Measurements from ENCODE around the gene CXCR3. TPM values are rescaled to one million over a fixed set of nuclear protein-coding genes. Genes with fewer than 3 reads are reported as not detected.
"Not testable (repeated sequence)": the region's sequence is repeated elsewhere in the genome, so short reads cannot be mapped to it uniquely, and the experiment has no call there.

CXCR3 gene
- total RNA-seq, 4 donors from 2014 or later: not detected

DNA sequence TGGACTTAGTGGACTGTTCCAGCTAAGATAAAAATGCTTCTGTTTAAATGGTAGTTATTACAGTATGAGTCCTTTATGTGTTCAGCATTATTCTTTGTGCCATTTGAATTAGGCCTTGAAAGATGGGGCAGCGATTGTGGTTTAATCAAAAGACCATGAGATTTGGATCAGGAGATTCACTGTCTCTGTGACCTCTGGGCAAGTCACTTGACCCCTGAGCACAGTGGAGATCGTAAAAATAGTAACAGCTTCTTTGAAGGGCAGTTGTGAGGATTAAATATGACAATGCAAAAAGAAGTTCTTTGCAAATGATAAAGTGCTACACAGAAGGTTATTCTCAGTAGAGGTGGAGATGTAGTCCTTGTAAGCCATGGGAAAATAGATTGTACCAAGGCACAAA is 10.8 kb downstream of the CXCR3 start:
- no peak for ATAC-seq (ENCODE audit: low FRiP score)
- TF ChIP-seq, protein P1, sequence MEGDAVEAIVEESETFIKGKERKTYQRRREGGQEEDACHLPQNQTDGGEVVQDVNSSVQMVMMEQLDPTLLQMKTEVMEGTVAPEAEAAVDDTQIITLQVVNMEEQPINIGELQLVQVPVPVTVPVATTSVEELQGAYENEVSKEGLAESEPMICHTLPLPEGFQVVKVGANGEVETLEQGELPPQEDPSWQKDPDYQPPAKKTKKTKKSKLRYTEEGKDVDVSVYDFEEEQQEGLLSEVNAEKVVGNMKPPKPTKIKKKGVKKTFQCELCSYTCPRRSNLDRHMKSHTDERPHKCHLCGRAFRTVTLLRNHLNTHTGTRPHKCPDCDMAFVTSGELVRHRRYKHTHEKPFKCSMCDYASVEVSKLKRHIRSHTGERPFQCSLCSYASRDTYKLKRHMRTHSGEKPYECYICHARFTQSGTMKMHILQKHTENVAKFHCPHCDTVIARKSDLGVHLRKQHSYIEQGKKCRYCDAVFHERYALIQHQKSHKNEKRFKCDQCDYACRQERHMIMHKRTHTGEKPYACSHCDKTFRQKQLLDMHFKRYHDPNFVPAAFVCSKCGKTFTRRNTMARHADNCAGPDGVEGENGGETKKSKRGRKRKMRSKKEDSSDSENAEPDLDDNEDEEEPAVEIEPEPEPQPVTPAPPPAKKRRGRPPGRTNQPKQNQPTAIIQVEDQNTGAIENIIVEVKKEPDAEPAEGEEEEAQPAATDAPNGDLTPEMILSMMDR (IDR thresholded peaks at IDR 0.05): no peak
- DNase-seq (ENCODE audit: low spot score): no peak

DNA sequence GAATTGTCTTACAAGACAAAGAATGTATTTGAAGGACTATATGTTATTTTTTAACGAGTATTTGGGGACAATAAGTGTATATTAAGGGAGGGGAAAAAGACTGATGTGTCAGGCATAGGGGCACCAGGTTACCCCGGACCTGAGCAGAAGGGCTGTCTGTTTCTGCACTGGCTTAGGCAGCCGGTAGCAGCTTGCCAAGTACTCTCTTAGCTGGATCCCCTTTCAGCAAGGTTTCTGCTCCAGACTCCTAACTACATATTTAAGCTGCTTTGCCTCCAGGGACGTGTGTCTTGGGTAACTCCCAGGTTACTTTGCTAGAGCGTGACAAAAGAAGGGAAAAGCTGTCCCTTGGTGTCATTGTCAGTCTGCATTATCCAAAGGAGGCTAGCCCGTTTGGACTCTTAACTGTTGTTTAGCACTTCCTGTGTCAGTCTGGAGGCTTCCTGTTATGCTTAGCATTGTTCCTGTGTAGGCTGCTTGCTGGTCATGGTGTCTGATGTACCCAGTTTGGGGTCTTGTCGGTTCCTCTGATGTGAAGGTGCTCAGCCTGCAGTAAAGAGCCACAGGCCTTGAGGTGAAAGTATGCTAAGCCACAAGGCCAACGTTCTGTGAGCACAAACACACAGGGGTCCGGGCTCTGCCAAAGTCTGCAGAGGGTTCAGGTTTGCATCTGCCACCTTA is 11.6 kb downstream of the CXCR3 start:
- ATAC-seq (ENCODE audit: low FRiP score): no peak
- DNase-seq (ENCODE audit: low spot score): no peak
- TF ChIP-seq, protein P1 (IDR thresholded peaks at IDR 0.05): no peak

DNA sequence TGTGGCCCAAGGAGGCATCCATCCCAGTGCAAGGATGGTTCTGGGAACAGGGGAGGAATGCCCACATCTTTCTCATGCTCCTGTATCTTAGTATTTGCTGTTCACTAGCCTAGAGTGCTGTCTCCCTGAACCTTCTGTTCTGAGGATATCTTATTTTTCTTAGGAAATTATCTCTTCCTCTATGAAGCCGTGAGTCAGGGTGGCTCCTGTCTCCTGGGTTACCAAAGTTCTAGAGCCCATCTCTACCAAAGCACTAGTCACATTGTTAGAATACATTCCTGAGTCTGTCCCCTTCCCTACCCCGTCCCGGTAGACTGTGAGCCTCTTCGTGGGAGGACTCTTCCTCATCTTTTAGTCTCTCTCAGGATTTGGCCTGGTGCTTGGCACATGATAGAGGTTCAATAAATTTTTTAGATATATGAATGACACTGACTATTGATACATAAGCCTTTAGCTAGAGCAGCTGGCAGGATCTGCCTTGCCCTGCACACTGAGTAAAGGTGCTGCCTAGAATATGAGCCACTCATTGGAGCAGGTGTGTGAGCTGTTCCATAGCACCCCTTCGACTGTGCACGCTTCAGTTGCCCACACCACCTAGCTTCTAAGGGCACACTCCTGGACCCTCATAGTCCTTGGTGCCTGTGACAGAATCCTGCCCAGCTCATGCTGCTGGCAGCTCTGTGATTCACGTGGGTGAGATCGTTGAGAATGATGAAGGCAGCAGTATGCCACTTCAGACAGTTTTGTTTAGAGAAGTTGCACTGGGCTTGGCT is 13.3 kb downstream of the CXCR3 start:
- ATAC-seq (ENCODE audit: low FRiP score) (no peak), DNase-seq (ENCODE audit: low spot score) (no peak)
- TF ChIP-seq, protein P1 (IDR thresholded peaks at IDR 0.05): no peak

DNA sequence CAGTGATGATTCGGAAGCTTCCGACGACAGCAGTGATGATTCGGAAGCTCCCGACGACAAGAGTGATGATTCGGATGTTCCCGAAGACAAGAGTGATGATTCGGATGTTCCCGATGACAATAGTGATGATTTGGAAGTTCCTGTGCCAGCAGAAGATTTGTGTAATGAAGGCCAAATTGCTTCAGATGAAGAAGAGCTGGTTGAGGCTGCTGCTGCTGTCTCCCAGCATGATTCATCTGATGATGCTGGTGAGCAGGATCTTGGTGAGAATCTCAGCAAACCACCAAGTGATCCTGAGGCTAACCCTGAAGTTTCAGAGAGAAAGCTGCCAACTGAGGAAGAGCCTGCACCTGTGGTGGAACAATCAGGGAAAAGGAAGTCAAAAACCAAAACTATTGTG is 14.2 kb downstream of the CXCR3 start:
- ATAC-seq (ENCODE audit: low FRiP score): no peak
- no peak for DNase-seq (ENCODE audit: low spot score)
- TF ChIP-seq, protein P1 (IDR thresholded peaks at IDR 0.05): no peak

DNA sequence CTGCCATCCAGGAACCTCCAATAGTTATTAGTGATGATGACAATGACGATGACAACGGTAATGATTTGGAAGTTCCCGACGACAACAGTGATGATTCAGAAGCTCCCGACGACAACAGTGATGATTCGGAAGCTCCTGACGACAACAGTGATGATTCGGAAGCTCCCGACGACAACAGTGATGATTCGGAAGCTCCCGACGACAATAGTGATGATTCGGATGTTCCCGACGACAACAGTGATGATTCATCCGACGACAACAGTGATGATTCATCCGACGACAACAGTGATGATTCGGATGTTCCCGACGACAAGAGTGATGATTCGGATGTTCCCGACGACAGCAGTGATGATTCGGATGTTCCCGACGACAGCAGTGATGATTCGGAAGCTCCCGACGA is 14.7 kb downstream of the CXCR3 start:
- ATAC-seq (ENCODE audit: low FRiP score): no peak
- TF ChIP-seq, protein P1 (IDR thresholded peaks at IDR 0.05): no peak
- no peak for DNase-seq (ENCODE audit: low spot score)

DNA sequence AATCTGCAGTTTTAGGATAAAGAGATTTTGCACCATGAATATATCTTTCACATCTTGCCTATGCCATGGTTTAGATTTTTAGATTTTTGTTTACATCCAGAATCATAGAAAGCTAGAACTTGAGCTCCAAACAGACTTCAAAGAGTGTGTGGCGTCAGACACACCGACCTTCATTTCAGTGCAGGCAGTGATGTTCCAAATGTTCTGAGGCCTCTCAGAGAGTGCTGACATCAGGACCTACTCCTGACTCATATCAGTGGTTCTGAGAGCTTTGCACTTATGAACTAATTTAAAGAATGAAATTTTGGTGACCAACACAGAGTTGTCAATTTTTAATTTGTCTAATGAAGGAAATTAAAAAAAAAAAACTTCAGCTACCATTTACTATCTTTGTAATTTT is 18.3 kb downstream of the CXCR3 start:
- ATAC-seq (ENCODE audit: low FRiP score) (no peak), DNase-seq (ENCODE audit: low spot score) (no peak)
- TF ChIP-seq, protein P1 (IDR thresholded peaks at IDR 0.05): no peak

DNA sequence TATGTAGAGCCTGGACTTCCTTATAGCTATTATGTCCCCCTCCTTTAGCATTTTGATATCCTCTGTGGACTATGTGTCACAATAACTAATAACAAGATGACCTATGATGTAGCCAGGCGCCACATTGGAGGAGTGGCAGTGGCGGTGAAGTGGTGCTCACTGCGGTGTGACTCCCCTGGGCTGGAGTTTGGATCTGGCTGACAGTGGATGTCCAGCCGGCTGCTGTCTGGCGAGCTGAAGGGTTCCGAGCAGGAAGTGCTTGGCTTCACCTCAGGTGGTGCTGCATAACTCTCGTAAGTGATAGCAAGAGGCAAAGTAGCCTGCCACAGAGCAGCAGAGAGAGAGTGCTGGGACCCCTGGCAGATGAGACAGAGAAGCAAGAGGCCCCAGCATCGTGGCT is 25.1 kb downstream of the CXCR3 start:
- not testable (repeated sequence) for DNase-seq (ENCODE audit: low spot score); ATAC-seq (ENCODE audit: low FRiP score)

Data from omental fat pad (tissue), 4 donors.